DND-41 (cell line): ENCODE measurements around the gene CES3.

Experiments
- ATAC-seq: fragments of 200-7000 bp; cut with Tn5 transposase; 3 replicates; pipeline ENCODE4 v1.9.1; 2021; ENCODE audit warnings: low read depth; ENCODE audit not compliant: insufficient read depth
- DNase-seq: peaks from one replicate; pipeline ENCODE4 v3.0.0-alpha.2; 2020
- H2AFZ ChIP-seq: 2 replicates; pipeline ENCODE4 v1.6.0; 2012; ENCODE audit warnings: low read depth, low read length
- H3K27ac ChIP-seq: 2 replicates; pipeline ENCODE4 v1.5.1; 2012; ENCODE audit warnings: low read length, inconsistent platforms
- H3K27me3 ChIP-seq: fragments of 200-600 bp; sonication (generic); 2 replicates; pipeline ENCODE4 v1.6.0; 2012; ENCODE audit warnings: low read length, mild to moderate bottlenecking, inconsistent platforms; ENCODE audit not compliant: insufficient read depth, poor library complexity
- H3K36me3 ChIP-seq: 2 replicates; pipeline ENCODE4 v1.5.1; 2012; ENCODE audit warnings: low read length, inconsistent platforms; ENCODE audit not compliant: insufficient read depth
- H3K4me1 ChIP-seq: 2 replicates; pipeline ENCODE4 v1.5.1; 2012; ENCODE audit warnings: mild to moderate bottlenecking, low read length; ENCODE audit not compliant: insufficient read depth
- H3K4me2 ChIP-seq: 2 replicates; pipeline ENCODE4 v1.6.0; 2012; ENCODE audit warnings: mild to moderate bottlenecking, moderate library complexity, low read length, inconsistent platforms; ENCODE audit not compliant: insufficient read depth
- H3K4me3 ChIP-seq, 2 experiments: fragments of 200-600 bp in 1 of 2; shearing (Covaris generic) in 1 of 2; 2 replicates each; pipeline ENCODE4 v1.5.1; 2012 to 2016; ENCODE audit warnings: inconsistent platforms in 2 of 2, low read length in 2 of 2, mild to moderate bottlenecking in 2 of 2, low read depth in 1 of 2, moderate library complexity in 1 of 2
- H3K79me2 ChIP-seq: 2 replicates; pipeline ENCODE4 v1.6.0; 2012; ENCODE audit warnings: low read length, inconsistent platforms; ENCODE audit not compliant: insufficient read depth
- H3K9ac ChIP-seq: 2 replicates; pipeline ENCODE4 v1.6.0; 2012; ENCODE audit warnings: low read depth, mild to moderate bottlenecking, inconsistent platforms, low read length, moderate library complexity
- H3K9me3 ChIP-seq: 2 replicates; pipeline ENCODE4 v1.5.1; 2012; ENCODE audit warnings: low read length, moderate library complexity, mild to moderate bottlenecking, inconsistent platforms; ENCODE audit not compliant: insufficient read depth, severe bottlenecking
- H4K20me1 ChIP-seq: 2 replicates; pipeline ENCODE4 v1.6.0; 2012; ENCODE audit warnings: low read length; ENCODE audit not compliant: insufficient read depth
- EZH2 ChIP-seq: IDR thresholded peaks from 3 replicates; pipeline ENCODE4 v1.6.1; 2012; ENCODE audit warnings: borderline replicate concordance, low read depth, mild to moderate bottlenecking, moderate library complexity, low read length, inconsistent platforms; ENCODE audit not compliant: severe bottlenecking
- TF ChIP-seq, protein P1 (sequence below): IDR thresholded peaks from 2 replicates; pipeline ENCODE4 v1.5.1; 2012; ENCODE audit warnings: borderline replicate concordance, low read length, moderate library complexity, mild to moderate bottlenecking; ENCODE audit not compliant: poor library complexity, severe bottlenecking; ENCODE audit errors: extremely low read depth

Gene CES3

GRCh38 chr16:67013823-67014633 is 53.0 kb downstream of the CES3 start:
- DNase-seq (peak; percentile 82), ATAC-seq (peak; percentile 71)
- no peaks in the 10 kb centered on the region for H3K9me3 ChIP-seq
- peak overlapping the region; percentile 48; the same call in 1 of the 2 replicates for H2AFZ ChIP-seq
- peaks cover 25% of the 10 kb centered on the region for H3K27me3 ChIP-seq
- H3K4me2 ChIP-seq, result peak overlapping the region; percentile 85
- peak overlapping the region in 1 of 2 experiments; percentile 53; a peak in 2 of 4 replicates for H3K4me3 ChIP-seq
- H3K4me1 ChIP-seq, result peaks cover 24% of the 10 kb centered on the region
- peak overlapping the region; percentile 49 for H3K9ac ChIP-seq
- H4K20me1 ChIP-seq, result peaks cover 14% of the 10 kb centered on the region
- H3K36me3 ChIP-seq, result no peaks in the 10 kb centered on the region
- TF ChIP-seq, protein P1, sequence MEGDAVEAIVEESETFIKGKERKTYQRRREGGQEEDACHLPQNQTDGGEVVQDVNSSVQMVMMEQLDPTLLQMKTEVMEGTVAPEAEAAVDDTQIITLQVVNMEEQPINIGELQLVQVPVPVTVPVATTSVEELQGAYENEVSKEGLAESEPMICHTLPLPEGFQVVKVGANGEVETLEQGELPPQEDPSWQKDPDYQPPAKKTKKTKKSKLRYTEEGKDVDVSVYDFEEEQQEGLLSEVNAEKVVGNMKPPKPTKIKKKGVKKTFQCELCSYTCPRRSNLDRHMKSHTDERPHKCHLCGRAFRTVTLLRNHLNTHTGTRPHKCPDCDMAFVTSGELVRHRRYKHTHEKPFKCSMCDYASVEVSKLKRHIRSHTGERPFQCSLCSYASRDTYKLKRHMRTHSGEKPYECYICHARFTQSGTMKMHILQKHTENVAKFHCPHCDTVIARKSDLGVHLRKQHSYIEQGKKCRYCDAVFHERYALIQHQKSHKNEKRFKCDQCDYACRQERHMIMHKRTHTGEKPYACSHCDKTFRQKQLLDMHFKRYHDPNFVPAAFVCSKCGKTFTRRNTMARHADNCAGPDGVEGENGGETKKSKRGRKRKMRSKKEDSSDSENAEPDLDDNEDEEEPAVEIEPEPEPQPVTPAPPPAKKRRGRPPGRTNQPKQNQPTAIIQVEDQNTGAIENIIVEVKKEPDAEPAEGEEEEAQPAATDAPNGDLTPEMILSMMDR, result peak; percentile 30
- TF ChIP-seq EZH2, result peak; percentile 66
- no peaks in the 10 kb centered on the region for H3K79me2 ChIP-seq
- 0 out of 2 replicates have a peak overlapping the region, but pooled peaks have one; percentile 42 for H3K27ac ChIP-seq

DNA sequence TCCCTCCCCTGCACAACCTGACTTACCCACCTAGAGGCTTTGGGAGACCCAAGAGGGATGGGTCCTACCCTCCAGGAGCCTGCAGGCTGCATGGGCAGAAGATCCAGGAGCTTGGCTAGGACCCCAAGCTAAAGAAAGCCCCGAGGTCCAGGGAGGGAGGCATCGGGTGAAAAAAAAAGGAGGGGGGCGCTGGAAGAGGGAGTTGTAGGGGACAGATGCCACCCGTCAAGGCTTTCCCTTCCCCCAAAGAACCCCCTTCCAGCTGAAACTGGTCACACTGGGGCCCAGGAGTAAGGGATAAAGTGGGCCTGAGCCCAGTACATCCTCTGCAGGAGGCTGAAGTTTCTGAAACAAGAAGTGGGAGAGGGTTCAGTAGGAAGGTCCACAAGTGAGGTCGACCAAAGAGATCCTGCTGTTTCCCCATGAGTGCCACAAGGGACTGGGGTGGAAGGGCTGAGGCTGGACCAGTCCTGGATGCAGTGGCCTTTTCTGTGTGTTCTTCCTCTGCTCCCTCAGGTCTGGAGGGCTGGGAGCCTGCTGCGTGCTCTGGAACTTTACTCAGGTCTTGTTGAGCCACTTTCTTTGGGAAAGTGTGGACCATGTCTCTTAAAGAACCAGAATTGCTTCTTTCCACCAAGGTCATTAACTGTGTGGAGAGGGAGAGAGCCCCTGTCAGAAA is 53.7 kb downstream of the CES3 start:
- Histone ChIP-seq H3K27ac (no peak overlapping the region), H3K9ac (peak overlapping the region; percentile 49; the same call in 1 of the 2 replicates), H2AFZ (0 out of 2 replicates have a peak overlapping the region, but pooled peaks have one; percentile 48), H3K9me3 (no peaks in the 10 kb centered on the region), H3K36me3 (no peaks in the 10 kb centered on the region), H3K79me2 (no peaks in the 10 kb centered on the region), H3K4me2 (peak overlapping the region; percentile 85), H4K20me1 (peaks cover 14% of the 10 kb centered on the region), H3K4me1 (peaks cover 24% of the 10 kb centered on the region), H3K27me3 (peaks cover 25% of the 10 kb centered on the region), H3K4me3 (peak overlapping the region in 1 of 2 experiments; percentile 53; a peak in 2 of 4 replicates)
- TF ChIP-seq, protein P1, result no peak
- TF ChIP-seq EZH2, result no peak
- ATAC-seq, result no peak
- DNase-seq, result no peak

- Histone ChIP-seq H3K27me3 (peaks cover 25% of the 10 kb centered on the region), H3K4me2 (no peak overlapping the region), H3K27ac (no peak overlapping the region), H3K4me3 (no peak overlapping the region), H2AFZ (no peak overlapping the region), H3K4me1 (peaks cover 24% of the 10 kb centered on the region), H4K20me1 (peaks cover 14% of the 10 kb centered on the region), H3K9me3 (no peaks in the 10 kb centered on the region), H3K79me2 (no peaks in the 10 kb centered on the region), H3K36me3 (no peaks in the 10 kb centered on the region), H3K9ac (no peak overlapping the region)
- DNase-seq (no peak), ATAC-seq (no peak)
- TF ChIP-seq, protein P1, result peak; percentile 42
- TF ChIP-seq EZH2, result no peak
These were observed 54.3 kb downstream of the CES3 start for GRCh38 chr16:67015313-67015731.
